Measurements from ENCODE around the gene JPH2.
"Not testable (repeated sequence)": the region's sequence is repeated elsewhere in the genome, so short reads cannot be mapped to it uniquely, and the experiment has no call there.

JPH2 gene

DNA sequence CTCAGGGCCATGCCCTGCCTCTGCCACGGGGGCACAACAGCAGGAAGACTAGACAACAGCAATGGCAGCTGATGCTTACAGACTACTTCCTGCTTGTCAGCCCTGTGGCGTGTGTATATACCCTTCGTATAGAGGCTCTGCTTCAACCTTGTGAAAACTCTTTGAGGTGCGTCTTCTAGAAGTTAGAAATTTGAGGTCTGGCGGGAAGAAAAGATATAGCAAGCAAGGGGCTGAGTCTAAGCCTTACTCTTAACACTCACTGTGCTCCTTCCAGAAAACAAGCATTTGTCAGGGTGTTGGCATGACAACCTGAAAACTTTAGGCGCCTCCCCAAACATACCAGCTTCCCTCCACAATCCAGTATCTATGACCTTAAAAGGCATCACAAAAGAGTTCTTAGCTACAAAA, 33.3 kb downstream of the JPH2 start:
- peak; percentile 63 for DNase-seq

DNA sequence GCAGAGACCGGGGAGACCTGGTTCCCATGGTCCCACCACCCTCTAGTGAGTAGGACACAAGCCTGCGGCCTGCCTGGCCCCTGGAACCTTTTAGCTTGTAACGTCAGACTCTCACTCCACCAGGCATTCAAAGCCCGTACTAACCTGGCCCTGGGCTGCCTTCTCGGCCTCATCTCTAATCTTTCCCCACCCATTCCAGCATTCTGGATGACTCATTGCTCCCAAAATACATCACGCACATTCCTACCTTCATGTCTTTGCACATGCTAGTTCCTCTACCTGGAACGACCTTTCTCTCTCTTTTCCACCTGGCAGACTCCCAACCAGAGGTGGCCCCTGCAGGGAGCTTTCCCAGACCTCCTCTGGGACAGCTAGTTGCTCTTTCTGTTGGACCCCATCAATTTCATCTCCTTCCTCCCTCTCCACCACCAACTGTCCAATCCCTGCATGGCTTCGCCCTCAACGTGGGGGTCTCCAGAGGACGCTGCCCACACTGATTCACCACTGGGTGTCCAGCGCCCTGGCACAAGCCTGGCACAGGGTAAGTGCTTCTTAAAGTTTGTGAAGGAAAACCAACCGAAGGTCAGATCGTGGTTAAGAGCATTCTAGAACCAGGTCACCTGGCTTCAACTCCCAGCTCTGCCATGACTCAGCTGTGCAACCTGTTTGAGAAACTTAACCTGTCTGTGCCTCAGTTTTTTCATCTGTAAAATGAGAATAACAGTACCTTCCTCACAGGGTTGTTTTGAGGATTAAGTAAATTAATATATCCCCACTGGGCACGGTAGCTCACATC, 35.2 kb downstream of the JPH2 start:
- DNase-seq = no peak

DNA sequence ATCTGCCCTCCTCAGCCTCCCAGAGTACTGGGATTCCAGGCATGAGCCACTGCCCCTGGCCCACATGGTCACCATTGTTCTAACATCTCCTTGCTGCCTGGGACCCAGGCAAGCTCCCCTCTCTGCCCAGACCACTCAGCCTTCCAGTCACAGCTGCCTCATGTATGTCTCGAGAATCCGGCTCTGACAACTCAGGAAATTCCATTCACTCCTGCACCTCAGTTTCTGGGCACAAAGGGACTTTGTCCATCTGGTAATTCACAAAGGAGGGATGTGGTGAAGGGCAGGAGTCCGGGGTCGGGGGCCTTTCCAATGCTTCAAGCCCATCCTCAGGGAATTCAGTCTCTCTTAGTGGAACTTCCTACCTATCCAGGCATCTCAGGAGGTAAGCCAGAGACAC, 40.7 kb downstream of the JPH2 start:
- DNase-seq = no peak

DNA sequence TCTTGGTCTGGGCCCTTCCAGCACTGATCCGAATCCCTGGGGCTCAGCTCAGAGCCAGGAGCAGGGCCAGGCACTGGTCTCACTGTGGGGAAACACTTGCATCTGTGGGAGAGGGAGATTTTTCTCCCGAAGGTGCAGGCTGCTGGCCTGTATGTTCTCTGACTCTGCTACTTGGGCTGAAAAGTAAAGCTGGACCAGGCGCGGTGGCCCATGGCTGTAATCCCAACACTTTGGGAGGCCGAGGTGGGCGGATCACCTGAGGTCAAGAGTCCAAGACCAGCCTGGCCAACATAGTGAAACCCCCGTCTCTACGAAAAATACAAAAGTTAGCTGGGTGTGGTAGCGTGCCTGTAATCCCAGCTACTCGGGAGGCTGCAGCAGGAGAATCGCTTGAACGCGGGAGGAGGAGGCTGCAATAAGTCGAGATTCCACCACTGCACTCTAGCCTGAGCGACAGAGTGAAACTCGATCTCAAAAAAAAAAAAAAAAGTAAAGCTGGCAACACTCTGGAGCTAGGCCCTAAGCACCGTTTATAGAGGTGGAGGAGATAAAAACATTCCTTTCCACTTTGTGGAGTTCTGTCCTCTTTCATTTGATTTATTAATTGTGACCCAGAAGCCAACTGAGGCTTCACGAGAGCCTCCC, 41.7 kb downstream of the JPH2 start:
- no peak for DNase-seq

DNA sequence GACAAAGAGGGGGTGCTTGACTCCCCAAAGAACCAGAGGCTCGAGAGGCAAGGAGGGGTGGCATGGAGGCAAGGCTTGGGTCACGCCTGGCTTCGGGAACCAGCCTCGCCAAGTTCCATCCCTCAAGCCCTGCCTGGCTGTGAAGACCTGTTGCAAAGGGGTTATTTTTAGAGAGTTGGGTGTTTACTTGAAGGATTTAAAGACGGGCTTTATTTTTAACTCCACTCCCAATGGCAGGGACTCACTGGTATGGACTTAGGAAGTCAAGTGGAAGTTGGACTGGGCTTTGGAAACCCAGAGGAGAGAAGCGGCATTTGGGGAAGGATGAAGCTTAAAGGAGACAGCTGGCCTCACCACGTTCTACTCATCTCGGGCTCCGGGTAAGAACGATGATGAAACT, 43.1 kb downstream of the JPH2 start:
- DNase-seq = no peak

DNA sequence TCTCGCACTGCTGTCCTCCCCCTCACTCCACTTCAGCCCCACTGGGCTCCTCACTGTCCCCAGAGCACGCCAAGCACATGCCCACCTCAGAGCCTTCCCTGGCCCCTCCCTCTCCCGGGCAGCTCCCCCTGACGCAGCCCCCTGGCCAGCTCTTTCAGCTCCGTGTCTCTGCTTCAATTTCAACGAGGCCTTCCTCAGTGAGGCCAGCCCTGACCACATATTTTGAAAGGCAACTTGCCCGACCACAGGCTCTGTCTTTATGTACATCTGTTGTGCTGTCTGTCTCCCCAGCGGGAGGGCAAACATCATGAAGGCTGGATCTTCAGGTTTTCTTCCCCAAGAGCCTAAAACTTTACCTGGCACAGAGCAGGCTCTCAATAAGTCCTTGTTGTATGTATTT, 44.6 kb downstream of the JPH2 start:
- DNase-seq = no peak

DNA sequence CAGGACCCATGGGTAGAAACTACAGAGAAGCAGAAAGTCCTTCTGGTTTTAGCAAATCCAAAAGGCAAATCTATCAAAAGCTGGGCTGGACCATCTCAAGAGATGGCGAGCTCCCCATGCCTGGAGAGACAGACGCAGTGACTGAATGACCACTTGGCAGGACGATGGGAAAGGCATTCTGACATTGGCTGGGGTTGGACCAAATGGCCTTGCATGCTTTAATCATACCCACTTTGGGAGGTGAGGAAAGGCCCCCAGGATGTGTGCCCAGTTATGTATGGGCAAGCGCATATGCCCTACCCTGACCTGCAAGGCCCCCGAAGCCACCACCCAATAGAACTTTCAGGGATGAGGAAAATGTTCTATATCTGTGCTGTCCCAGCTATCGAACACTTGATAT, 45.1 kb downstream of the JPH2 start:
- no peak for DNase-seq

DNA sequence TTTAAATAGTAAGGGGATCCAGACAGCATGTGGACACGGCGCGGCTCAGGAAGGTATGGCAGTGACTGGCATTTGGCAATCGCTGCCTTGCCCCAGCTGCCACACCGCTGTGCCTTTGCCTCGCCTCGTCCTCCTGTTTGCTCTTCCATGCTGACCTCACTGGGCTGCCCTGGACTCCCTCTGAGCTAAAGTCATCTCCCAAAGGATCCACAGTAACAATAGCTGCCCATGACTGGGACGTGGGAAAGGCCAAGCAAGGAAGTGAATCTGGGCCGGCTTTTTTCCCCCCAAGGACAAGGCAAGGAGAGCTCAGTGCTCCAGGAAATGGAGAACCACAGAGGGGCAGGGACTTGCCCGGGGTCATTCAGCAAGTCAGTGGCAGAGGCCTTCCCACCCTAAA, 48.1 kb downstream of the JPH2 start:
- DNase-seq = no peak

DNA sequence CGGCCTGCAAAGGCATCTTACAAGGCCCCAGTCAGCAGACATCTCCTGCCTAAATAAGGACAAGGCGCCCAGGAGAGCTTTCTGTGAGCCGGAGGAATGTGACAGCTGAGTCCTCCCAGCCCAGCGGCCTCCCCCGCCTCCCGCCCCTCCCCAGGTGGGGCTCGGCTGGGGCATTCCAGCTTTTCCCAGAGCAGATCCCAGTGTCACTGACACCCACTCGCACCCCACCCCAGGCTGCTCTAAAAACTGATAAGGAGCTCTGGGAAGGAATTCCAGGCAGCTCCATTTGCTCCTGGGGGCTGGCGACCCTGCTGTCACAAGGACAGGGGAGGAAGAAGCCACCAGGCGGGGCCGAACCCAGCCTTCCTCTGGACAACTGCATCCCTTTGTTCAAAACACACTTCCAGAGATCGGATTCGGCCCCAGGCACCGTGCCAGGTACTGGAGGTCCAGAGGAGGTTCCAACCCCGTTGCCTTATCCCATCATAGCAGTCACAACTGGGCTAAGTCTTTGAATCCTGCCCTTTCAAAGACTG, 49.7 kb downstream of the JPH2 start:
- DNase-seq = no peak

DNA sequence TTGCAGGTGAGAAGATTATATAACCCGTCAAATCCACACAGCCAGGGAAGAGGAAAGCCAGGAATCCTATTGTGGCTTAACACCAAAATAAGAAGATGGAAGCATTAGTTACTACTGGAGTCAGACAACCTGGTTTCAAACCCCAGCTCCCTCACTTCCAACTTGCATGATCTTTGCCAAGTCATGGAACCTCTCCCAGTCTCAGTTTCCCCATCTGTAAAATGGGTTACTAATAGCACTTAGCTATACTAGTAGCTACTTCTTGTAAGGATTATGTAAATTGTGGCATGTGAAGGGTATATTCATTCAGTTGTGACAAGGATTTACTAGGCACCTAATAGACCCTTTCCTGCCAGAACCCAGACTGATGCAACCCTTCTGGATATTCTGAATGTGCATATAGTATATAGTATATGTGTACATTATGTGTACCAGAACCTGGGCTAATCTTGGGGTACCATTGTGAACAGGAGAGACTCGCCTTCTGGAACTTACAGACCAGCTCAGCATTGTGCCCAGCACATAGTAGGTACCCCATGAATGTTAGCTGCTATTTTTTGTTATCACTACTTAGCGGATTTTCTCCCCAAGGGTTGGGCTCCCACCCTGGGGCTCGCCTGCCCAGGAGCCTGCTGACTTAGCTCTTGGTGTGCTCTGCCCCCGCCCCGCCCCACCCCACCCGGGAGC, 50.3 kb downstream of the JPH2 start:
- no peak for DNase-seq

DNA sequence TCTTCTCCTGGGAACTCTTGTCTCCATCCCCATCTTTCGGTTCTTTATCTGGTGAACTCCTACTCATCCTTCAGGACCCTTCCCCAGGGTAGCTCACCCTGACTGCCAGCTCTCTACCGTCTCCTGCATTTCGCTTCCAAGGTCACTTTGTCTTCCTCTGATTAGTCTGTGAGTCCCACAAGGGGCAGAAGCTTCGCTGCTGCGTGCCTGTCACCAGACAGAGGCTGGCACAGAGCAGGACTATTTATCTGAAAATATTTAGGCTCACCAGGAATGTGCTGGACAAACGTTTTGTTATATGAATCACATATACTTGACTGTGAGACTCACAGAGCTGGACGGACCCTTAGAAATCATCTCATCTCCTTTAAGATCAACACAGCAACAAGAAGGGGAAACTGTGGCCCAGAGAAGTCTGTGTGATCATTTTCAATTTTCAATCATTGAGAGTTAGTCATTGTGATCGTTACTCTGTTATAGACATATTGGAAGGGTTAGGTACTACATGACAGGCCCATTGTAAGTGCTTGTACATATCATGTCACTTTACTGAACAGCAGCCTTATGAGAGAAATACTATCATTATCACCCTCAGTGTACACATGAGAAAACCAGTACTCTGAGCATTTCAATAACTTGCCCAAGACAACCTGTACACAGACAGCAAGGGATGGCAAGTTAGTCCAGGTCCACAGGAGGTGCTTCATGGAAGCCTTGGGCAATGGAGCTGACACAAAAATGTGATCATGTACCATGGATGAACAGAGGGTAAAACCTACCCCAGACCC, 51.4 kb downstream of the JPH2 start:
- no peak for DNase-seq

DNA sequence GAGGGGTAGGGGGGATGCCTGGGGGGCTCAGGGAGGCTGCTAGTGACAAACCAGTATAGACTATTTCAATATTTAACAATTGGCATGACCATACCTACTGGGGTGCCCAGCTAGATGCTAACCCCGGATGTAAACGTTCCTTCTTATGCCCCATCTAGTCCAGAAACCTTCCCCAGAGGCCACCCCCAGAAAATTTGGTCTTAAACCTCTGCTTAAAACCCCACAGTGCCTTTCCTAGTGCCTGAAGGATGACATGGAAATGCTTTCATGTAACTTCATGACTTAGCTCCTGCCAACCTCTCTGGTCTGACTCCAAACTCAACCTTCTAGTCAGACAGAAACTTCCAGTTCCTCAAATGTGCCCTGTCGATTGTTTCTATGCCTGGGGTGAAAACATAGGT, 52.0 kb downstream of the JPH2 start:
- no peak for DNase-seq

DNA sequence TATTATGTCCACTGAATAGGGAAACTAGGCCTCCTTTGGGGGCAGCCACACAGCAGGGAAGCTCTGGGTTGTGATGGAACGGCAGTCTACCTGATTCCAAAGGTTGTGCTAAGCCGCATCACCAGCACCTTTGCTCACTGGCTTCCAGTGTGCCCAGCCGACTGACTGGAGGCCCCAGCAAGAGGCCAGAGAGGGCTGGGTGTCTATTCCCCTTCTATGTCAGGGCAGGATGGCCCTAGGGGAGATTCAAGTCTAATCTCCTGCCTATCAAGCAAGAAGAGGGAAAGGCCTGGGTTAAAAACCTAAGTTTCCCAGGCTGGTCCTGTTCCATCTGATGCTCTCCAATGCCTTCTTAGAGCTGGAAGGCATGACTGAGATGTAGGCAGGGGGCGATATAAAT, 53.6 kb downstream of the JPH2 start:
- DNase-seq = no peak

DNA sequence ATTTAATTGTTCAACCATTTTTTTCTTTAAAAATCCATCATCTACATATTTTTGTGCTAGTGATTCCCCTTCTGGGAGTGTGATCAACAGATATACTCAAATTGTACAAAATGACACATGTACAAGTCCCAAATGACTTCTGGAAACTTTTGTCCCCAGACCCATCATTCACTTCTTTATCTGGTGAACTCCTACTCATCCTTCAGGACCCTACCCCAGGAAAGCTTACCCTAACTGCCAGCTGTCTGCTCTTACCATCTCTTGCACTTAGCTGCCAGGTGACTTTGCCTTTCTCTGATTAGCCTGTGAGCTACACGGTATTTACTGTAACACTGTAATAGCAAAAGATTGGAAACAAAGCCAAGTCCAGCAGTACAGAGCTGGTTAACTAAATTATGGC, 55.3 kb downstream of the JPH2 start:
- DNase-seq = no peak

DNA sequence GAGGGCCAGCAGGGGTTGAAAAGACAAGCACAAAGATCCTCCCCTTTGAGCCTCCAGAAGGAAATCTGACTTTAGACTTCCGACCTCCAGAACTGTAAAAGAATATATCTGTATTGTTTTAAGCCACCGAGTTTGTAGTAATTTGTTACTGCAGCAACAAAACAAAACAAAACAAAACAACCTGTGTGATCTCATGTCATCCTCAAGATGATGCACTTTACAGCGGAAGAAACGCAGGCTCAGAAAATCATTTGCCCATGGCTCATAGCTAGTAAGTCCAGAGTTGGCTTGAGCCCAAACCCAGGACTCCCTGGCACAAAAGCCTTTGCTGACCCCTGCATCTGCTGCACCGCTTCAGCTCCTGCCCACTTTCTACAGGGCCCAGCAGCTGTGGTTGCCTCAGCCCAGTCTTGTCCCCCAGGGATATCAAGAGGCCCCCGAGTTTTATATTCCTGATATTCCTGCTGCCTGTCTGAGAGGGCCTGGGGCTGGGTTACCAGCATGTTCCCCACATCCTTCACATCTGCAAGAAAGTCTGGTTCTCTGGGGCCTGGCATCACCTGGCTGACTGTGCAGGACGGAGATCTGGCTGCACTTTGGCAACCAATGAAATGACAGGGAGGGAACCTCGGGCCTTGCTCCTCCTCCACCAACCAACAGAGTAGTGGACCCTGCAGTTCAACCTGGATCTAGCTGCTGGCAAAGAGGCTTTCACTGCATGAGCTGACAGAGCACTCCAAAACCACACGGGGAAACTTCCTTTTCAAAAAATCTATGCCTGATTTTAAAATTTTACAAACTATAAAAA, 56.9 kb downstream of the JPH2 start:
- no peak for DNase-seq

DNA sequence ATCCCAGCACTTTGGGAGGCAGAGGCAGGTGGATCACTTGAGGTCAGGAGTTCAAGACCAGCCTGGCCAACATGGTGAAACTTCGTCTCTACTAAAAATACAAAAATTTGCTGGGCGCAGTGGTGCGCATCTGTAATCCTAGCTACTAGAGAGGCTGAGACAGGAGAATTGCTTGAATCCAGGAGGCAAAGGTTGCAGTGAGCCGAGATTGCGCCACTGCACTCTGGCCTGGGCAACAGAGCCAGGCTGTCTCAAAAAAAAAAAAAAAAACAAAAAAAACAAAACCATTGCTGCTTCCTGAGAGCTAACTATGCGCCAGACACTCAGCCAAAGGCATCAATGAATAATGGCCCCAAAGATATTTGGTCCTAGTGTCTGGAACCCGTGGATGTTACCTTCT, 57.7 kb downstream of the JPH2 start:
- not testable (repeated sequence) for DNase-seq

DNA sequence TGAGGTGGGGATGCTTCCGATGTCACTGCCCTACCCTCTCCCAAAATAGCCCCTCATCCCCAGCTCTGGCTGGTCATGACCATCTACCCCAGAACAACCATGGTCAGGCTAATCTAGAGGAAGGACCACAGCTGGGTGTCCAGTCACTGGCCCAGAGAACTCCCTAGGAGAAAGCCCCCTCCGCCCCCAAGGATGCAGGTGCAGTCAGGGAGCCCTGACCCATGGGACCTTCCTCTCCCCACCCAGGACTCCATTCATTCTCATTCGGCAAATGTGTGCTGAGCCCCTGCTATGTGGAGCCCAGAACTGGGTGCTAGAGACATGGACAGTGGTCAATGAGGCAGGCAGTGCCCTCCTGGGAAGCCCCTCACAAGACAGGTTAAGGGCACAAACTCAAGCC, 60.5 kb downstream of the JPH2 start:
- DNase-seq = no peak

DNA sequence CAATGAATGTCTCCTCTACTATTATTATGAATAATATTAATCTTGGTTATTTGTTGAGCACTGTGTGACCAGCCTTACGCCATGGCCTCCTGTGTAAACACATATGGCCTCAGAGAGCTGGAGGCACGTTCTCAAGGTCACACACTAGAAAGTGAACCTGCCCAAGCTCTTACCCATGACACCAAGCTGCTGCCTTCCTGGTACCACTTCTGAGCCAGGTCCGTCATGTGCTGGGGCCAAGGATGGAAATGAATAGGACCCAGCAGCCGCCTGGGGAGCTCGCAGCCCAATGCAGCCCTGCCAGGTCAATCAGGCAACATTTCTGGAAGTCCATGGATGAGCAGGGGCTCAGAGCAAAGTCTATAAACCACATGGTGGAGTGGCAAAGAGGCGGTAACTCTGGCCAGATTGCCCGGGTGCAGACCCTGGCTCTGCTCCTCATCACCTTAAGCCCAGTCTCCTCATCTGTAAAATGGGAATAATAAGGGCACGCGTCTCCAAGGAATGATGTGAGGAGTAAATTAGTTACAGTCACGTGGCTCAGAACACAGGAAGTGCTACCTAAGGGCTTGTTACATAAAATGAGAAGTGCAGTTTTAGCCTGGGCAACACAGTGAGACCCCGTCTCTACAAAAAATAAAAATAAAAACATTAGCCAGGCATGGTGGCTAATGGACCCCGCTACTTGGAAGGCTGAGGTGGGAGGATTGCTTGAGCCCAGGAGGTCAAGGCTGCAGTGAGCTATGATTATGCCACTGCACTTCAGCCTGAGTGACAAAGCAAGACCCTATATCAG, 61.5 kb downstream of the JPH2 start:
- DNase-seq = no peak

DNA sequence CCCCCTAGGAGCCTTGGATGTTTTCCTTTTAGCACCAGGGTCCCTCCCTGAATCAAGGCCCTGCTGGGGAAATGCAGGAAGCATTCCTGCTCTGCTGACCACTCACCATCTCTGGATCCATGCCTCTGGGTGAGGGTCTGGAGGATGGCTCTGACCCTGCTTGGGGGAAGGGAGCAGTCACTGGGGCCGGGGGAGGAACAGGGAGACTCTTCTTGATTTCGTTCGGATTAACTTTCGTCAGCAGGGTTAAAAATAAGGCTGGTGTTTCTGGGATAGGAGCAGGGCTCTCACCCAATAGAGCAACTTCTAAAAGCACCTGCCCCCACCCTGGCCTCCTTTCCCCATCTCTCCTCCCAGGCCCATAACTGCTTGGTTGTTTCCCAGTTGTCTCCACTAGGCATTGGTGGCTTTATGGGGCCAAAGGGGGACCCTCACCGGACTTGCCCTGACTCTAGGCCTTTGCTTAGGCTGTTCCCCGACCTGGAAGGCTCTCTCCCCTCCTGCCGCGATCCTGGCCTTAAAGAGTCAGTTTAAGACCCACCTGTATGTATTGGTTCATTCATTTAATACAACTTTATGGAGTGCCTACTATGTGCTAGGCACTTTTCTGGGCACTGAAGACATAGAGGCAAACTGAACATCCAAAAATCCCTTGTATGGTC, 63.0 kb downstream of the JPH2 start:
- no peak for DNase-seq

DNA sequence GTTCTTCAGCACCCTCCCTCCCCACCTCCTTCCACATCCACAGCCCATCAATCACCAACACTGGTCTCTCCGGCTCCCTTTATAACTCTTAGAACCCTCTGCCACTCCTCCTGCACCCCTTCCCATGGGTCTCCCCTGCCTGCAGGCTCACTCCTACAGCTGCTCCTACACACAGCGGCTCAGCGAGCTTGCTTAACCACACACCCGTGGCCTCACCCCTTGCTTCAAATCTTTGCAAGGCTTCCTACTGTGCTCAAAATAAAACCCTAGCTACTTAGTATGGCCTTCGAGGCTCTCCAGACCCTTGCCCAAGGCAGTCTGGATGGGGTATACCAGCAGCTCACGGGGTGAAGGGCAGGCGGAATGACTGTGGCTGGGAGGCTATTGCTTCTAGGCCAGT, 63.7 kb downstream of the JPH2 start:
- DNase-seq = no peak

All from central memory CD4-positive, alpha-beta T cell (primary cell).